ENCODE measurements around the gene SNF8.
"Not testable (repeated sequence)": the region's sequence is repeated elsewhere in the genome, so short reads cannot be mapped to it uniquely, and the experiment has no call there.

Gene SNF8, protein sequence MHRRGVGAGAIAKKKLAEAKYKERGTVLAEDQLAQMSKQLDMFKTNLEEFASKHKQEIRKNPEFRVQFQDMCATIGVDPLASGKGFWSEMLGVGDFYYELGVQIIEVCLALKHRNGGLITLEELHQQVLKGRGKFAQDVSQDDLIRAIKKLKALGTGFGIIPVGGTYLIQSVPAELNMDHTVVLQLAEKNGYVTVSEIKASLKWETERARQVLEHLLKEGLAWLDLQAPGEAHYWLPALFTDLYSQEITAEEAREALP

DNA sequence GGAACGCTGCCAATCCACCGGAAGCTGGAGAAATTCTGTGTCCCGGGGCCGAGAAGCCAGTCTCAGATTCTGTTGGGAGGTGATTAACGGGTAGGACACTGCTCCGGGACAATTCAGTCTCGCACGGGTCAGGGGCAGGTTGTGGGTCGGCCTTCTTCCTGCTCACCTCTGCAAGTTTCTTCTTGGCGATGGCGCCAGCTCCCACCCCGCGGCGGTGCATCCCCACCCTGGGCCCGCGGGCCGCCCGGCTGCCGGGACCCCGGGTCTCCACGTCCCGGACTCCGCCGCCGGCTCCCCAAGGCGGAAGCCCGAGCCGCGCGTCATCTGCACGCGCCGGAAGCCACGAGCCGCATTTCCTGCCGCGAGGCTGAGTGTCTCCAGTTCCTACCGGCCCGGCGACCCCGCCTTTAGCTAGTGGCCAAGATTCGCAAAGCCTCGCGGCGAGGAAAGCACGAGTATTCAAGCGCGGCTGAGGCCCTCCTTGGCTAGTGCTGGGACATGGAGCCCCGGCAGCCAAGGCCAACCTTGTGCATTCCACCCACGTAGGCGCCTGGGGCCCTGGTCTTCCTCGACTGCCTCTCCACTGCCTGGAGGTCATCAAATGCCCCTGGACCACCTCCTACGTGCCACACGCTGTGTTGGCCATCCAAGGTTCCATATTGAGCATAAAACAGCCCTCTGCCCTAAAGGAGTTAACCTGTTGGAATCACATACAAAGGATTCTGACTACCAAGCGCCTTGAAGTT, at the start of gene SNF8:
Gene SNF8 (minus strand): TSS at position 328 of the 746 bp plus-strand sequence. CDS start 108 bp downstream, at position 220.
- DNase-seq = peak; percentile 90 to 91

DNA sequence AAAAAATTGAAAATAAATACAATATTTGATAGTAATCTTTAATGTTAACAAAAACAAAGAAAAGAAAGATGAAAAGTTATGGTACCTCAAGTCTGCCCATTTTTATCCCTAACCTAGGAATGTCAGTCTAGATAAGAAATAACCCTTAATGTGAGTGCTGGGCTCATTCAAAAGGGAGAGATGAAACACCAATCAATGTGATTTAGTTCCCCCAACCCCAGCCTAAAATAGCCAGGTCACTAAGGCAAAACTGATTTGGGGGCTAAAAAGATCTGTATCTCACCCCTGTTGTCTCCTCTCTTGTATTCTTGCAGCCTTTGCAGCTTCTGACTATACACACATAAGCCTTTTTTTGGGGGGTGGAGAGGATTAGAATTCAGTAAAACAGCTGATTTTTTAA, 49.3 kb upstream of the SNF8 start:
- no peak for DNase-seq

DNA sequence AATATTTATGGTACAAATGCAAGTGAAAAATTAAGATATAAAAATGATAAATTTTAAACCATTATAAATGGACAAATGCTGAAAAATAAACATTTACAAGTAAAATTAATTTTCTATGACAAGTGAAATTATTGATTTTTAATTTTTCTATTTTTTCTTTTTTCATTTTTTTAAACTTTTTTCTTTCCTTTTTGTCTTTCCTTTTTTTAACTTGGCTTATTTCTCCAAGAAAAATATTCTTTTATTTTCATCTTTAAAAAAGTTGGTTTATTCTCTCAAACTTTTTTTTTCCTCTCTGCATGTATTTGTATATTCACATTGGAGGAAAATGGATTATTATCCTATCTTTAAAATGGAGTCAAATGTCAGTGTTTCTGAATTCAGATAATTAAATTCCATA, 48.7 kb upstream of the SNF8 start:
- no peak for DNase-seq

DNA sequence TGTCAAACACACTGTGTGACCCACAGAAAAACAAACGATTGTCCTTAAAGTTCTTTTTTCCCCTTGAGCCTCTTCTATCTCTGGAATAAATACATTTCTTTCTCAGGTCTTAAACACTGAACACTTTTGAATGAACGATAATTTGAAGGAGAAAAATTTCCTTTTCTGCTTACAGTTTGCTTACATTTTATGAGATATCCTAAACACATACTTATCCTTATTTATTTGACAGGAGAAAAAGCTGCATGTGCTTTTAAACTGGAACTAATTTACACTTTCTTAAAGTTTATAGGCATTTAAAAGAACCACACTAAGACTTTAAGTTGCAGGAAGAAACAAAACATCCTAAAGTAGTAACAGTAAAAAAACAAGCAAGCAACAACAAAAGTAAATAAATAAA, 47.8 kb upstream of the SNF8 start:
- no peak for DNase-seq

DNA sequence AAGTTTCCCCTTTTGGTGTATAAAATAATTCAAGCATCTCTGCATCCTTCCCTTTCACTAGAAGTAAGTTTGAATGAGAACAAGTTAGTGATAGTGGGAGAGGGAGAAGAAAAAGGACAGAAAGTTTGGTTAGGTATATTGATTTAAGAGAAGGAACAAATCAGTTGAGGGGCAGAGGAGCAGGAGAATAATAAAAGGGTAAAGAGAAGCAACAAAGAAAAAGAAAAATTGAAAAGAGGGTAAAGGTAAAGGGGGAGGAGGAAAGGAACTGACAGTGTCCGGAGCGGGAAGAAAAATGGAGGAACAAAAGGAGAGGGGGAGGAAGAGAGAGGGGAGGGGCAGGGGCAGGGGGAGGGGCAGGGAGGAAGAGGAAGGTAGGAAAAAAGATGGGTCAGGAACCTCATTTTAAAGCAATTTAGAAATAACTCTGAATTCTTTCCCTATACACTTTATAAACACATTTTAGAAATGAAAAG, 46.3 kb upstream of the SNF8 start:
- DNase-seq = no peak

DNA sequence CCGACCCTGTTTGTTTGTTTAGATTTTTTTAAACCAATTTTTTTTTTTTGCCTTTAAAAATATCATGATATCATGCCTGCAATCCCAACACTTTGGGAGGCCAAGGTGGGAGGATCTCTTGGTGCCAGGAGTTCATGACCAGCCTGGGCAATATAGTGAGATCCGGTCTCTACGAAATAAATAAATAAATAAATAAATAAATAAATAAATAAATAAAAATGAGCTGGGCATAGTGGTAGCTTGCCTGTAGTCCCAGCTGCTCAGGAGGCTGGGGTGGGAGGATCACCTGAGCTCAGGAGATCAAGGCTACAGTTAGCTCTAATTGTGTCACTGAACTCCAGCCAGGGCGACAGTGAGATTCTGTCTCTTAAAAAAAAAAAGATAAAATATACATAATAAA, 44.5 kb upstream of the SNF8 start:
- no peak for DNase-seq

DNA sequence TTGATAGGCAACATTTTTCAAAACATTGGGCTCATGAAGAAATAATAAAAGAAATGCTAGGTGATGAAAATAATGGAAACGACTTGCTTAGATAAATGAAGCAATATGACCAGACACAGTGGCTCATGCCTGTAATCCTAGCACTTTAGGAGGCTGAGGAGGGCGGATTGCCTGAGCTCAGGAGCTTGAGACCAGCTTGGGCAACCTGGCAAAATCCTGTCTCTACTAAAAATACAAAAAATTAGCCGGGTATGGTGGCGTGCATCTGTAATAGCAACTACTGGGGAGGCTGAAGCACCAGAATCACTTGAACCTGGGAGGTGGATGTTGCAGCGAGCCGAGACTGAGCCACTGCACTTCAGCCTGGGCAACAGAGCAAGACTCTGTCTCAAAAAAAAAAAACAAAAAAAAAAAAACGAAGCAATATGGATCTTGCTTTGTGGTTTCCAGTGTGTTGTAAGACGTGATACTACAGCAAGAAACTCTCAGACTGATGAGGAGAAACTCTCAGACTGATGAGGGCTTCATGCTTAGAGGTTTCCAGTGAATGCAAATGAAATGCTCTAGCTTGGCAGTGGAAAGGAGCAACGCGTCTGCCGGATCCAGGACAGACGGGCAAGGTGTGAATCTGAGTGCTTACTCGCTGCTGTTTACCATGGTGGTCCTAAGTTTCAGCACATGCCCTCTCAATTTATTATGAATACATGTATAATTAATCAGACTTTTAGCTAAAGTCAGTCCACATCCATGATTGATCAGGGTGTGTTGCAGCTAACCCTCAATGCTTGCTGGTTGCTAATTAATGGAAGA, 41.0 kb upstream of the SNF8 start:
- DNase-seq = no peak

DNA sequence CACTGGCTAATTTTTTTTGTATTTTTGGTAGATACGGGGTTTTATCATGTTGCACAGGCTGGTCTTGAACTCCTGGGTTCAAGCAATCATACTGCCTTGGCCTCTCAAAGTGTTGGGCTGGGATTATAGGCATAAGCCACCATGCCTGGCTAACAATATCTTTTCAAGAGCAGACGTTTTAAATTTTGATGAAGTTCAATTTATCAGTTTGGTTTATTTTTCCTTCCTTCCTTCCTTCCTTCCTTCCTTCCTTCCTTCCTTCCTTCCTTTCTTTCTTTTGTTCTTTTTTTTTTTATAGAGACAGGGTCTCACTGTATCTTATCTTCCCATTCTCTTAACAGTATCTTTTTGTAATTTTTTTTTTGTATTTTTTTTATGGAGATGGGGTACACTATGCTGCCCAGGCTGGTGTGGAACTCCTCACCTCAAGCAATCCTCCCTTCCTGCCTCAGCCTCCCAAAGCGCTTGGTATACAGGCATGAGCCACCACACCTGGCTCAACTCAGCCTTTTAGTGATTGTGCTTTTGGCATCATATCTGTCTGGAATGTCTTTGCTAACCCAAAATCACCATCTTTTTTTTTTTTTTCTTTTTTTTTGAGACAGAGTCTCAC, 37.4 kb upstream of the SNF8 start:
- DNase-seq = no peak

DNA sequence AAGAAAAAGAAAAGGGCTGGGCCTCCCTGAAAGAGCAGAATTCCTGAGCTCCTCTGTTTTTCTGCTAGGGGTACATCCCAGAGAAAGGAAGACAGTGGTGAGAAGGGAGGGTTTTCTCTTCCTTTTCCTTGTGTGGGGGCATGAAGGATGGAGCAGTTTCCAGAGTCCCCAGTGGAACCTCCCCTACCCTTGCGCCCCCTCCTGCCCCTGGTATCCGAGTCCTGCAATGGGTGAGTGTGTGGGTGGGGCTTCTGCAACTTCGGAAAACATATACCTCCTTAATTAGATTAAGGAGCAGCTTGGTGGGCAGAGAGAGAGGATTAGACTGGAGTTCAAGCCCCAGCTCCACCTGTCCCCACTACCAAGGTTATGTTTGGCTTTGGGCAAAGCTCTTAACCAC, 29.2 kb upstream of the SNF8 start:
- DNase-seq = no peak

DNA sequence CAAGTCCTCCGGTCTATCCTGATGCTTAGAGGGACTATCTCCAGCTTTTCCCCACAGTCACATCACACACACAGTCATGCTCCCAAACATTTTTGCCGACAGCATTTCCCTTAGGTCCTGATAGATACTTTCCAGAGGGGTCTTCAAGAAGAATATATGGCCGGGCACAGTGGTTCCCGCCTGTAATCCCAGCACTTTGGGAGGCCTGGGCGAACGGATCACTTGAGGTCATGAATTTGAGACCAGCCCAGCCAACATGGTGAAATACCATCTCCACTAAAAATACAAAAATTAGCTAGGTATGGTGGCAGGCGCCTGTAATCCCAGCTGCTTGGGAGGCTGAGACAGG, 28.1 kb upstream of the SNF8 start:
- no peak for DNase-seq

DNA sequence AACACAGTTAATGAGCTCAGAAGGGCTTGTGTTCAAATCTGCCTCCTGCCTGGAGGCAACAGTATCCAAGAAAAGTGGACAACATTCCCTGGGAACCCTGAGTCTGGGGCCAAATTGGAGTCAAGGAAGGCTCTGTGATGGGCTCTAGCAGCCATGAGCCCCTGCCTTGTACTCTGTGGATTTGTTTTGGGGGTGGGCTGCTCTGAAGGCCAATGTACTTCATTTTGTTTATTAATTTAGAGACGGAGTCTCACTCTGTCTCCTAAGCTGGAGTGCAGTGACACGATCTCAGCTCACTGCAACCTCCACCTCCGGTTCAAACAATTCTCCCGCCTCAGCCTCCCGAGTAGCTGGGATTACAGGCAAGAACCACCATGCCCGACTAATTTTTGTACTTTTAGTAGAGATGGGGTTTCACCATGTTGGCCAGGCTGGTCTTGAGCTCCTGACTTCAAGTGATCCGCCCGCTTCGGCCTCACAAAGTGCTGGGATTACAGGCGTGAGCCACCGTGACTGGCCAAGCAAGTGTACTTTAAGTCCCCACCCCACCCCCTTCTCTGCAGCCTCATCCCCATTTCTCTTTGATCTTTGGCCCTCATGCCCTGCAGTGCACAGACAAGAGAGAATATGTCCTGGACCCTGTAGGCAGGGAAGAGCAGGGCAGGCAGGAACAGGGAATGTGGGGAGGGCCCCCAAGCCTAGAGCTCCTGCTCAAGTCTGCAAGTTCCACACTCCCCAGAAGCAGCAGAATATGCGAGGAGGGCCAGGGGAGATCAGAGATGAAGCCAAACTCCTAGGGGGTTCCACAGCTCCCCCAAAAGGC, 26.4 kb upstream of the SNF8 start:
- DNase-seq = no peak

DNA sequence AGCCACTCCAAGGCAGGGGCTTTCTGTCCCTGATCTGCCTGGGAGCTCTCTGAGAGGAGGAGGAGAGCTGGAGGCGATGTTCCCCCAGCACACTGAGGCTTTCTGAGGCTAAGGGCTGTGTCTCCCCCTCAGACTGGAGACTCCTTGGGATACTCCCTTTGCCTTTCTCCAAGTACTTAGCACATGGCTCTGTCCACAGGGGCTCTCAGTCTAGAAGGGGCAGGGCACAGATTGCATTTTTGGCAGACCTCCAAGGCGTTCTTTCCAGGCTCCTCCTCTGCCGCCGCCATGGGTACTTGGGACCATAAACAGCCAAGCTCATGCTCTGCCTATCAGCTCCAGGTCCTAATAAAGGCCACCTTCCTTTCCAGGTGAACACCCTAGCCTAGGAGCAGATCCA, 25.6 kb upstream of the SNF8 start:
- DNase-seq = no peak

DNA sequence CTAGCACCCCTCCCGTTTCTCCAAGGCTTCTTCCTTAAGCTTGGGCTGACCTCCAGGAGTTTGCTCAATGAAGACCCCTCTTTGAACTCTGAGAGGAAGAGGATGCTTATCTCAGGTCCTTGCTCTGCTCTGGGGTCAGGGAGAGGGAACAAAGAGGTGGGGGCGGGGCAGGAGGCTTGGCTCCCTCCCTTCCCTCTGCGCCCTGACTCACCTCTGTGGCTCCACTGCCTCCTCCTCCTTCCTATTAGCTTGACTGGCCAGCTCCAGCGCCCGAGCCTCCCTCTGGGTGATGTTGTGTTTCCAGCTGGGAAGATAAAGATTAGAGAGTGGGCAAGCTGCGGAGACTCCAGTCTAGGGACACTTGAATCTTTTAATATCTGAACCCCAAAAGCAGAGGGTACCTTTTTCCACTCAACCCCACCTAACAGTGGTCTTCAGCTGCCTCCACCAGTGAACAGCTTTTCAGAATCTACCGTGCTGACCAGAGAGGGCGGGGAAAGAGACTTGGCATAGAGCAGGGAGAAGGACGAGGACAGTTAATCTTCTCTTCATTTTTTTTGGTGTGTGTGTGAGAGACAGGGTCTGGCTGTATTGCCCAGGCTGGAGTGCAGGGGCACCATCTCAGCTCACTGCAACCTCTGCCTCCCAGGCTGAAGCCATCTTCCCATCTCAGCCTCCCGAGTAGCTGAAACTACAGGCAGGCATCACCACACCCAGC, 17.0 kb upstream of the SNF8 start:
- DNase-seq = no peak

DNA sequence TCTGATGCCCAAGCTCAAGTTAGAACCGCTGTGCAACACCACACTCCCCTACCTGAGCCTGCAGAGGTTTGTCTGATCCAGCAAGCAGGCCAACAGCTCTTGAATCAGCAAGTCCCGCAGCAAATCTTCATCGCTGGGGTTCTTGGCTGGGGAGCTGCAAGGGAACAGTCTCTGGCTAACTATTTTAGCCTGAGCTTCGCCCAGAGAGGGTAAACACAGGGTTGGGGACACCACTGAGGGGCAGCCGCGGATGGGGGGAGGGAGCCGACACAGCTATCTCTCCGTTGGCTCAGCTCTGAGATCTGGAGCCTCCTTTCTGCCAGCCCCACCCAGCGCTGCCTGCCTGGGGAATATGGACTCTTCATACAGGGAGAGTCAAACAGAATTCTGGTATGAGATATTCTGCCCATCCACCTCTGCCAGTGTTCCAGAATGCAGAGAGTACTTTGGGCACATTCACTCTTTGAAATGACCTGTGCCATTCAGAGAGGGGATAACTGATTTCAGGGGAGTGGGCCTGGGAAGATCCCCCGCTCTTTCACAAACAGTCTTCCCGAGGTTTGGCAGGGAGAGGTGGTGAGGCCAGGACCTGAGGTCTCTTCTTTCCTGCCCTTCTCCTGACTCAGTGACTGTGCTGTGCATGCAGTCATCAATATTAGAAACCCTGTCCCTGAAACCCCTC, 16.3 kb upstream of the SNF8 start:
- no peak for DNase-seq

DNA sequence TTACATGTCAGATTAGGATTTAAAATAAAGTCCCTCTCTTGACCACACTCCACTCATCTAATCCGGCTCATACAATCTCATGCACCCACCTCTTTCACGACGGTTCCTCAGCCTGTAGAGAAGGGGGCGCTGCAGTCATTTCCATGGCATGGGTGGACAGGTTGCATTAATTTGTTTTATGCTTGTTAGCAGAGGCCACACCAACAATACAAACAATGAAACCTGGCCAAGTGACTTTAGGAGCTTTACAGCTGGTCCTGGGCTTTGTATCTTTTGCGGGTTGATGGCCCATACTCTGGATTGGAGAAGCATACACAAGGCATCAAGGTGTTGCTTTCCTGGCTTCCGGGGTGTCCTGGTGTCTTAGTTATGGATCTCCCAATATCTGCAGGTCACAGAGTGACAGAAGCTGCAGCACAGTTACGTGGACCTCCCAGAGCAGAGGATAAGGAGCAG, 9.7 kb upstream of the SNF8 start:
- no peak for DNase-seq

DNA sequence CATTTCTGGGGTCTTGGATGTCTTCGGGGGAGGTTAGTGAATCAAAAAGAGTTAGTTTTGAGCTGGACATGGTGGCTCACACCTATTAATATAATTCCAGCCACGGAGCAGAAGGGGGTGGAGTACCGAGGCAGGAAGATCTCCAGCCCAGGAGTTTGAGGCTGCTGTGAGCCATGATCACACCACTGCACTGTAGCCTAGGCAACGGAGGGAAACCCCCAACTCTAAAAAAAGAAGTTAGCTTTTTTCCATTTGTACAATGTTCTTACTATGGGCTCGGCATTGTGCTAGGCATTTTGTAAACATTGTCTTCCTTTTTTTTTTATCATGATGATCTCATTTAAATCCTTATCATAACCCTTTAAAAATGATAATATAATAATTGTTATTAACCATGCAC, 8.3 kb upstream of the SNF8 start:
- no peak for DNase-seq

DNA sequence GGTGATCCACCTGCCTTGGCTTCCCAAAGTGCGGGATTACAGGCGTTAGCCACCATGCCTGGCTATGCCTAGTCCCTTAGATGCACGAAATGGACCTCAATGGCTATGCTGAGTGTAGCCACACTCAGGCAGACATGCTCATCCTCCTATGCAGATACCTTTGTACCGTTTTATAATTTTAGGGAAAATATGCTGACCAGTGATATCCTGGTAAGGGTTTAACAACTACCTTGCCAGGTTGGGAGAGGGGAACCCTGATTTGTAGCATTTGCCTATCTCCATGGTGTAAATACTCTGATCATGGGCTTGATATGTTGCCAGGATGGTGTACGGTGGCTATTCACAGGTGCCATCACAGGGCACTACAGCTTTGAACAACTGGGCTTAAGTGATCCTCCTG, 6.9 kb upstream of the SNF8 start:
- no peak for DNase-seq

DNA sequence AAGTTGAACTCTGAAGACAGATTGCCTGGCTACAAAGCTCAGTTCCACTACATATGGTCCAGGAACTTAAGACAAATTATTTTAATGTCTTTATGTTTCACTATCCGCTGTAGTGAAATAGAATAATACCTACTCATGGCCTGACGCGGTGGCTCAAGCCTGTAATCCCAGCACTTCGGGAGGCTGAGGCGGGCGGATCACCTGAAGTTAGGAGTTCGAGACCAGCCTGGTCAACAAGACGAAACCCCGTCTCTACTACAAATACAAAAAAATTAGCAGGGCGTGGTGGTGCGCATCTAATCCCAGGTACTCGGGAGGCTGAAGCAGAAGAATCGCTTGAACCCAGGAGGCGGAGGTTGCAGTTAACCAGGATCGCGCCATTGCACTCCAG, 614 bp upstream of the SNF8 start:
- DNase-seq = not testable (repeated sequence)

DNA sequence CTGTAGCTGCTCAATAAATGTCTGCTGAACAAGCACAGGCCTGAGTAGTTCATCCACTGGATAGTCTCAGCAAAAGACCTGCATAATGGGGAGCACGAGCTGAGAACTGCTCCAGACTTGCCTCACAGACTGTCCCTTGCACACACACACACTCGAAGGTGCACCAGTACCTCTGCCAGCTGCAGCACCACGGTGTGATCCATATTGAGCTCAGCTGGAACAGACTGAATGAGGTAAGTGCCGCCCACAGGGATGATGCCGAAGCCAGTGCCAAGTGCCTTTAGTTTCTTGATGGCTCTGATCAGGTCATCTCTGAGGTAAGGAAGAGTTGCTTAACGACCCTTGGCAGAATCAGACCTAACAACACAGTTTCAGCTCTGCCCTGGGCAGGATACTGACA, 11.6 kb downstream of the SNF8 start:
- no peak for DNase-seq

DNA sequence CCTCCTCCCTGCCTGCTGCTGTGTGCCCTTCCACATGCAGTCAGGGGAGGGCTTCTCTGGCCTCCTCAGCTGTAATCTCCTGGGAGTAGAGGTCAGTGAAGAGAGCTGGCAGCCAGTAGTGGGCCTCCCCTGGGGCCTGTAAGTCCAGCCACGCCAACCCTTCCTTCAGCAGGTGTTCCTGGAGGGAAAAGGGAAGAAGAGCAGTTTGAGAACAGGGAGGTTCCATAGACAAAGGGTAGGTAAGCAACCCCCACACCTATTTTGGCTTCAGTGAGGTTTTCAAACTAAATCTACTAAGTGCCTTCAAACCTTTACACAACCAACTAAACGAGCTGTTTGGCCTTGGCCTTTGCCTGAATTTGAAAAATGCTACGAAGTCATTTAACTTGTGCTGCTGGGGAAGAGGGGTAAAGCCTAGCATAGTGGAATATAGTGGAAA, 14.2 kb downstream of the SNF8 start:
- DNase-seq = no peak

DNA sequence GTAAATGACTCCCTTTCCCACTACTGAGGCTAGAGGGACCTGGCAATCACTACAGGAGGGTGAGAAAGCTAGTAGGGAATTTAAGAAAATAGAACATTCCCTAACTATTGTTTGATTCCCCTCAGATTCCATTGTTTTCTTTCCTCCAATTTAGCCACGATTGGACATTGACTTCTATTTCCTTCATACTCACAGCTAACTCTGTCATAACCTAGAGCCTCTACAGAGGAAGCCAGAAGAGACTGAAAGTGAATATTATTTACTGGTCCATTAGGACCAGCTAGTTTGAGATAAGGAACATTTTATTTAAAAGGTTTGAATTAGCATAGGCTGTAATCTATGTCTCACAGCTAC, 14.9 kb downstream of the SNF8 start:
- DNase-seq = no peak

All from stimulated activated CD4-positive, alpha-beta T cell treated with anti-CD3 and anti-CD28 coated beads, Interleukin-4, amount 100 ng/mL, for 4 hours (primary cell).